BE2C (cell line): ENCODE results near the gene SSRP1.

ENCODE experiments used
- DNase-seq: peaks from one replicate; pipeline ENCODE4 v3.0.0-alpha.2; 2020
- H3K27me3 ChIP-seq: fragments of 250-450 bp; sonication (Bioruptor Pico); 2 replicates; pipeline ENCODE4 v1.5.1; 2020; ENCODE audit warnings: mild to moderate bottlenecking
- H3K36me3 ChIP-seq: fragments of 250-450 bp; sonication (Bioruptor Pico); 2 replicates; pipeline ENCODE4 v1.5.1; 2020; ENCODE audit warnings: mild to moderate bottlenecking
- H3K4me1 ChIP-seq: fragments of 250-450 bp; sonication (Bioruptor Pico); 2 replicates; pipeline ENCODE4 v1.5.1; 2020
- H3K4me3 ChIP-seq: 2 replicates; pipeline ENCODE4 v1.5.1; 2011; ENCODE audit warnings: low read depth, low read length
- H3K9me3 ChIP-seq: fragments of 250-450 bp; sonication (Bioruptor Pico); 2 replicates; pipeline ENCODE4 v1.5.1; 2020
- CTCF ChIP-seq: IDR thresholded peaks from 2 replicates; pipeline ENCODE4 v1.5.1; 2012; ENCODE audit warnings: mild to moderate bottlenecking, low read depth, low read length

SSRP1 gene

GRCh38 chr11:57330029-57330428, 5.7 kb downstream of the SSRP1 start:
- H3K36me3 ChIP-seq, result peaks cover 73% of the 10 kb centered on the region

GRCh38 chr11:57327721-57328120, 8.0 kb downstream of the SSRP1 start:
- DNase-seq, result no peak
- H3K4me1 ChIP-seq, result peaks cover 6% of the 10 kb centered on the region; the same call in 1 of the 2 replicates
- H3K36me3 ChIP-seq, result peaks cover 57% of the 10 kb centered on the region
- H3K4me3 ChIP-seq, result no peak overlapping the region
- H3K9me3 ChIP-seq, result no peaks in the 10 kb centered on the region
- TF ChIP-seq CTCF, result no peak
- no peaks in the 10 kb centered on the region for H3K27me3 ChIP-seq

More at GRCh38 chr11:57330029-57330428, 5.7 kb downstream of the SSRP1 start:
- Histone ChIP-seq H3K4me3 (no peak overlapping the region), H3K9me3 (no peaks in the 10 kb centered on the region), H3K4me1 (no peaks in the 10 kb centered on the region), H3K27me3 (no peaks in the 10 kb centered on the region)
- no peak for TF ChIP-seq CTCF
- no peak for DNase-seq

GRCh38 chr11:57325735-57326048, 10.0 kb downstream of the SSRP1 start:
- Histone ChIP-seq H3K27me3 (no peaks in the 10 kb centered on the region), H3K4me3 (peak overlapping the region; percentile 58), H3K9me3 (no peaks in the 10 kb centered on the region), H3K36me3 (peaks cover 38% of the 10 kb centered on the region), H3K4me1 (peaks cover 8% of the 10 kb centered on the region; the same call in 1 of the 2 replicates)
- no peak for DNase-seq
- no peak for TF ChIP-seq CTCF

GRCh38 chr11:57324886-57325734, 10.6 kb downstream of the SSRP1 start, which contains the start of gene TNKS1BP1:
Gene TNKS1BP1, minus strand, starts transcription at chr11:57324952. Its CDS starts 3,067 bp downstream, at chr11:57321885.
- peaks cover 8% of the 10 kb centered on the region; the same call in 1 of the 2 replicates for H3K4me1 ChIP-seq
- no peaks in the 10 kb centered on the region for H3K27me3 ChIP-seq
- peak within 1 kb of the TSS; percentile 73 for H3K4me3 ChIP-seq
- DNase-seq, result peak; percentile 92
- TF ChIP-seq CTCF, result no peak
- H3K9me3 ChIP-seq, result no peaks in the 10 kb centered on the region
- H3K36me3 ChIP-seq, result peaks cover 35% of the 10 kb centered on the region

GRCh38 chr11:57324154-57324885, 11.4 kb downstream of the SSRP1 start:
- peaks cover 30% of the 10 kb centered on the region for H3K36me3 ChIP-seq
- TF ChIP-seq CTCF, result no peak
- H3K9me3 ChIP-seq, result no peaks in the 10 kb centered on the region
- peak; percentile 58 for DNase-seq
- no peaks in the 10 kb centered on the region for H3K27me3 ChIP-seq
- H3K4me3 ChIP-seq, result peak overlapping the region; percentile 73
- H3K4me1 ChIP-seq, result peaks cover 8% of the 10 kb centered on the region; the same call in 1 of the 2 replicates

GRCh38 chr11:57323855-57324153, 11.9 kb downstream of the SSRP1 start:
- no peak for DNase-seq
- peaks cover 31% of the 10 kb centered on the region for H3K36me3 ChIP-seq
- peak overlapping the region; percentile 73 for H3K4me3 ChIP-seq
- no peaks in the 10 kb centered on the region for H3K27me3 ChIP-seq
- no peak for TF ChIP-seq CTCF
- H3K9me3 ChIP-seq, result no peaks in the 10 kb centered on the region
- peaks cover 8% of the 10 kb centered on the region; the same call in 1 of the 2 replicates for H3K4me1 ChIP-seq
